Panc1 (cell line): ENCODE results near the gene PACRGL. TPM values are rescaled to one million over a fixed set of nuclear protein-coding genes. Genes with fewer than 3 reads are reported as not detected.

ENCODE experiments used
- ATAC-seq: fragments of 200-7000 bp; cut with Tn5 transposase; 2 replicates; pipeline ENCODE4 v1.9.1; 2020; ENCODE audit warnings: mild to moderate bottlenecking, moderate library complexity
- BruUV-seq: library from RNA; stranded (reverse); fragments of 400-500 nt; replicated peaks from 2 replicates; lab custom pipeline; 2021; lab: Mats Ljungman, UMichigan
- CTCF ChIA-PET: fragments of 300-600 bp; sonication (Branson Sonifier 250); formaldehyde crosslinking; loops from one replicate; lab custom pipeline; 2022; ENCODE audit warnings: antibody characterized with exemption; lab: Charles Lee
- POLR2A ChIA-PET: fragments of 300-600 bp; sonication (Branson Sonifier 250); formaldehyde crosslinking; loops from one replicate; lab custom pipeline; 2022; ENCODE audit warnings: antibody characterized with exemption; lab: Charles Lee
- DNase-seq: peaks from one replicate; pipeline ENCODE4 v3.0.0-alpha.2; 2010; ENCODE audit warnings: low read depth, low spot score
- H3K27ac ChIP-seq: 2 replicates; pipeline ENCODE4 v1.5.1; 2011; ENCODE audit warnings: mild to moderate bottlenecking, low read length, inconsistent platforms
- H3K27me3 ChIP-seq: fragments of 200-500 bp; sonication (Bioruptor generic); 2 replicates; pipeline ENCODE4 v1.6.0; 2014; ENCODE audit warnings: low read length, inconsistent platforms; ENCODE audit not compliant: control insufficient read depth, insufficient read depth
- H3K36me3 ChIP-seq: fragments of 200-500 bp; sonication (Bioruptor generic); 2 replicates; pipeline ENCODE4 v1.5.1; 2014; ENCODE audit warnings: inconsistent platforms, mild to moderate bottlenecking, low read length, moderate library complexity; ENCODE audit not compliant: control insufficient read depth, insufficient read depth
- H3K4me1 ChIP-seq: 2 replicates; pipeline ENCODE4 v1.5.1; 2011; ENCODE audit warnings: inconsistent platforms, mild to moderate bottlenecking, low read length, moderate library complexity; ENCODE audit not compliant: control insufficient read depth, insufficient read depth
- H3K4me3 ChIP-seq, 2 experiments: 2 replicates each; pipeline ENCODE4 v1.5.1; 2011 to 2012; ENCODE audit warnings: low read depth in 2 of 2, low read length in 2 of 2, mild to moderate bottlenecking in 2 of 2, inconsistent platforms in 1 of 2, moderate library complexity in 1 of 2
- H3K9me3 ChIP-seq: fragments of 200-500 bp; sonication (Bioruptor generic); 2 replicates; pipeline ENCODE4 v1.5.1; 2014; ENCODE audit warnings: low read depth, mild to moderate bottlenecking, inconsistent platforms, low read length, moderate library complexity; ENCODE audit not compliant: control insufficient read depth, insufficient read depth
- POLR2AphosphoS5 ChIP-seq: IDR thresholded peaks from 2 replicates; pipeline ENCODE4 v1.6.1; 2012; ENCODE audit warnings: mild to moderate bottlenecking, low read depth, low read length, moderate library complexity
- SIN3A ChIP-seq: IDR thresholded peaks from 2 replicates; pipeline ENCODE4 v1.6.1; 2012; ENCODE audit warnings: low read depth, mild to moderate bottlenecking, low read length, moderate library complexity, borderline replicate concordance; ENCODE audit not compliant: insufficient read depth
- TCF7L2 ChIP-seq: IDR thresholded peaks from 2 replicates; pipeline ENCODE4 v1.6.1; 2011; ENCODE audit warnings: mild to moderate bottlenecking, low read depth, low read length, inconsistent platforms
- in situ Hi-C: cut with HindIII; loops from 2 replicates; pipeline ENCODE4 v1.10.0; 2016; ENCODE audit warnings: low sequenced_read_pairs, low pct_unique_long_range_greater_than_20kb
- intact Hi-C: fragments of 100-400 bp; cut with micrococcal nuclease; formaldehyde crosslinking; loops from one replicate; pipeline ENCODE4 v1.10.0; 2022; ENCODE audit not compliant: unreplicated experiment
- total RNA-seq: library from RNA; stranded (reverse); gene quantifications from one replicate; pipeline ENCODE4 v1.2.1, GENCODE V29; 2021; ENCODE audit not compliant: unreplicated experiment
- TF ChIP-seq, protein P1 (sequence below), 2 experiments: IDR thresholded peaks; 2 replicates each; pipeline ENCODE4 v1.6.1; 2011 to 2012; ENCODE audit warnings: low read depth in 2 of 2, control low read depth in 1 of 2, low read length in 1 of 2, mild to moderate bottlenecking in 1 of 2, moderate library complexity in 1 of 2; ENCODE audit not compliant: insufficient read depth in 1 of 2
- TF ChIP-seq, protein P2 (sequence below): fragments of 450-650 bp; IDR thresholded peaks from 2 replicates; pipeline ENCODE4 v1.5.1; 2017; ENCODE audit warnings: mild to moderate bottlenecking

PACRGL gene
- total RNA-seq, 1 experiment from 2014 or later: 10.4 TPM

DNA sequence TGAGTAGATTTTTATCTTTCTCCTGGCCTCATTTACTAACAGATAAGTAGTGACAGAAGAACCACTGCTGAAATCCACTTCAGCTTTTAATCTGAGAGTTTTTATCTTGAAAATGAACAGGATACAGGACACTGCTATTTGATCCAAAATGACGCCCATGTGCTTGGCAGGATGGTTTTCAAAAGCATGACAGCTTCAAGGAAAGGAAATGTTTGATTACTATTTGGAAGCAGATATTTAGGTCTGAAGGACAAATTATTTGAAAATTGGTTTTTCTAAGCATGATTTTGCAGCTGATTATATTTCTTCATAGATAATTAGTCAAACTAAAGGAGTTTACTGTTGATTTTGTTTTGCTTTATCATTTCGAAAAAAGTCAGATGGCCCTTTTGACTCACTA, 11.1 kb downstream of the PACRGL start:
- peaks cover 6% of the 10 kb centered on the region; the same call in 1 of the 2 replicates for H3K36me3 ChIP-seq
- no TSS peak for BruUV-seq

DNA sequence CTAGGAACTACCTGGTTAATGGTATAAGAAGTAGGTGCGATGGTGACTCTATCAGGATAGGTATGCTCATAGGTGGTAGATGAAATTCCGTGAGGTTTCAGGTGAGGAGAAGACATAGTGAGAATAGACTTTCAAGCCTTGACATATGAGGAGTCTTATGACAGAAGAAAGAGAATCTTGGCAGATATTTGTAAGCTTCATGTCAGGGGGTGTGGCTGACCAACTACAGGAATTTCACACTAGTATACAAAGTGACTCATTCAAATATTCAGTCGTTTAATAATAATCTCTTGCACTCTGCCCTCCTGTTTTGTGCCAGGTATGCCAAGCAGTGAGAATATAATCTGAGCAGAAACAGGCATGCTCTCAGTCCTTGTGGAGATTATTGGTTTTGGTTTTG, 22.8 kb downstream of the PACRGL start:
- ChIA-PET CTCF (no interaction called here), POLR2A (no interaction called here)
- H3K27me3 ChIP-seq: no peaks in the 10 kb centered on the region
- no peak overlapping the region for H3K27ac ChIP-seq
- DNase-seq (no peak), ATAC-seq (no peak)
- H3K4me1 ChIP-seq: no peaks in the 10 kb centered on the region
- no peak overlapping the region for H3K4me3 ChIP-seq
- no TSS peak for BruUV-seq
- intact Hi-C loops (no loop called here), in situ Hi-C loops (no loop called here)
- H3K9me3 ChIP-seq: no peaks in the 10 kb centered on the region
- H3K36me3 ChIP-seq: peaks cover 5% of the 10 kb centered on the region
- no peak for TF ChIP-seq POLR2AphosphoS5

More for the DNA sequence above, 11.1 kb downstream of the PACRGL start:
- intact Hi-C loops: no loop called here
- in situ Hi-C loops: no loop called here
- no peak for TF ChIP-seq TCF7L2
- TF ChIP-seq, protein P1, sequence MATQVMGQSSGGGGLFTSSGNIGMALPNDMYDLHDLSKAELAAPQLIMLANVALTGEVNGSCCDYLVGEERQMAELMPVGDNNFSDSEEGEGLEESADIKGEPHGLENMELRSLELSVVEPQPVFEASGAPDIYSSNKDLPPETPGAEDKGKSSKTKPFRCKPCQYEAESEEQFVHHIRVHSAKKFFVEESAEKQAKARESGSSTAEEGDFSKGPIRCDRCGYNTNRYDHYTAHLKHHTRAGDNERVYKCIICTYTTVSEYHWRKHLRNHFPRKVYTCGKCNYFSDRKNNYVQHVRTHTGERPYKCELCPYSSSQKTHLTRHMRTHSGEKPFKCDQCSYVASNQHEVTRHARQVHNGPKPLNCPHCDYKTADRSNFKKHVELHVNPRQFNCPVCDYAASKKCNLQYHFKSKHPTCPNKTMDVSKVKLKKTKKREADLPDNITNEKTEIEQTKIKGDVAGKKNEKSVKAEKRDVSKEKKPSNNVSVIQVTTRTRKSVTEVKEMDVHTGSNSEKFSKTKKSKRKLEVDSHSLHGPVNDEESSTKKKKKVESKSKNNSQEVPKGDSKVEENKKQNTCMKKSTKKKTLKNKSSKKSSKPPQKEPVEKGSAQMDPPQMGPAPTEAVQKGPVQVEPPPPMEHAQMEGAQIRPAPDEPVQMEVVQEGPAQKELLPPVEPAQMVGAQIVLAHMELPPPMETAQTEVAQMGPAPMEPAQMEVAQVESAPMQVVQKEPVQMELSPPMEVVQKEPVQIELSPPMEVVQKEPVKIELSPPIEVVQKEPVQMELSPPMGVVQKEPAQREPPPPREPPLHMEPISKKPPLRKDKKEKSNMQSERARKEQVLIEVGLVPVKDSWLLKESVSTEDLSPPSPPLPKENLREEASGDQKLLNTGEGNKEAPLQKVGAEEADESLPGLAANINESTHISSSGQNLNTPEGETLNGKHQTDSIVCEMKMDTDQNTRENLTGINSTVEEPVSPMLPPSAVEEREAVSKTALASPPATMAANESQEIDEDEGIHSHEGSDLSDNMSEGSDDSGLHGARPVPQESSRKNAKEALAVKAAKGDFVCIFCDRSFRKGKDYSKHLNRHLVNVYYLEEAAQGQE (IDR thresholded peaks at IDR 0.05; ENCODE audit: insufficient read depth in 1 of 2, low read depth in 2 of 2, low read length in 1 of 2): no peak
- TF ChIP-seq, protein P2, sequence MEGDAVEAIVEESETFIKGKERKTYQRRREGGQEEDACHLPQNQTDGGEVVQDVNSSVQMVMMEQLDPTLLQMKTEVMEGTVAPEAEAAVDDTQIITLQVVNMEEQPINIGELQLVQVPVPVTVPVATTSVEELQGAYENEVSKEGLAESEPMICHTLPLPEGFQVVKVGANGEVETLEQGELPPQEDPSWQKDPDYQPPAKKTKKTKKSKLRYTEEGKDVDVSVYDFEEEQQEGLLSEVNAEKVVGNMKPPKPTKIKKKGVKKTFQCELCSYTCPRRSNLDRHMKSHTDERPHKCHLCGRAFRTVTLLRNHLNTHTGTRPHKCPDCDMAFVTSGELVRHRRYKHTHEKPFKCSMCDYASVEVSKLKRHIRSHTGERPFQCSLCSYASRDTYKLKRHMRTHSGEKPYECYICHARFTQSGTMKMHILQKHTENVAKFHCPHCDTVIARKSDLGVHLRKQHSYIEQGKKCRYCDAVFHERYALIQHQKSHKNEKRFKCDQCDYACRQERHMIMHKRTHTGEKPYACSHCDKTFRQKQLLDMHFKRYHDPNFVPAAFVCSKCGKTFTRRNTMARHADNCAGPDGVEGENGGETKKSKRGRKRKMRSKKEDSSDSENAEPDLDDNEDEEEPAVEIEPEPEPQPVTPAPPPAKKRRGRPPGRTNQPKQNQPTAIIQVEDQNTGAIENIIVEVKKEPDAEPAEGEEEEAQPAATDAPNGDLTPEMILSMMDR: no peak
- TF ChIP-seq POLR2AphosphoS5: no peak
- TF ChIP-seq SIN3A: no peak
- no peak for DNase-seq
- no peak overlapping the region for H3K4me3 ChIP-seq
- no peaks in the 10 kb centered on the region for H3K27me3 ChIP-seq
- H3K9me3 ChIP-seq: no peaks in the 10 kb centered on the region
- POLR2A ChIA-PET: no interaction called here
- no peaks in the 10 kb centered on the region for H3K4me1 ChIP-seq
- no peak overlapping the region for H3K27ac ChIP-seq
- no peak for ATAC-seq
- CTCF ChIA-PET: no interaction called here

DNA sequence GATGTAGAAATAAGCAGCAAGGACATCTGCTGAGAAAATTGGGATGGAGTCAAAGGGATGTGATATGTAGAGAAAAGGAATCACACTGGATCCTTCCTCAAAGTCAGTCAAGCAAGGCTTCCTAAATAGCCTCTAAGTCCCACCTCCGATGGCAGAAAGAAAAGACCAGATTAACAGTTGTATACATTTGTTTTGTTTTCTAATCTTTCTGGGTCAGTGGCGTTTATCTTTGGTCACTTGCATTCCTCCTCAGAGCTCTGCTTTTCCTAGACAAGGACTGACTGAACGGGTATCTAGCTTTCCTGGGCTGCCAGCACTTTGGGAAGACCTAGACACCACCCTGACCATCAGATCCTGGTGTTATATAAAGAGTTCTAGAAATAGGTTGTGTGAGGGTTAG, 23.2 kb downstream of the PACRGL start:
- no peak overlapping the region for H3K4me3 ChIP-seq
- H3K9me3 ChIP-seq: no peaks in the 10 kb centered on the region
- H3K27me3 ChIP-seq: no peaks in the 10 kb centered on the region
- ChIA-PET CTCF (no interaction called here), POLR2A (no interaction called here)
- peaks cover 5% of the 10 kb centered on the region for H3K36me3 ChIP-seq
- no peaks in the 10 kb centered on the region for H3K4me1 ChIP-seq
- in situ Hi-C loops (no loop called here), intact Hi-C loops (no loop called here)
- DNase-seq (no peak), ATAC-seq (no peak)
- TF ChIP-seq TCF7L2 (no peak), SIN3A (no peak)
- TF ChIP-seq, protein P1 (IDR thresholded peaks at IDR 0.05; ENCODE audit: insufficient read depth in 1 of 2, low read depth in 2 of 2, low read length in 1 of 2): no peak
- BruUV-seq: no TSS peak
- H3K27ac ChIP-seq: no peak overlapping the region
